Endothelial cell of umbilical vein (primary cell): ENCODE results near the gene DAPL1. TPM values are rescaled to one million over a fixed set of nuclear protein-coding genes. Genes with fewer than 3 reads are reported as not detected.

Experiments used
- BruUV-seq: library from RNA; stranded (reverse); fragments of 400-500 nt; replicated peaks from 2 replicates; lab custom pipeline; 2021; lab: Mats Ljungman, UMichigan
- CTCF ChIA-PET: fragments of 300-600, 350-600 bp; sonication (Branson Sonifier 250); formaldehyde crosslinking; loops from one replicate; lab custom pipeline; 2021; ENCODE audit warnings: antibody characterized with exemption, inconsistent platforms; lab: Charles Lee
- POLR2A ChIA-PET: fragments of 300-600, 350-600 bp; sonication (Branson Sonifier 250); formaldehyde crosslinking; loops from one replicate; lab custom pipeline; 2021; ENCODE audit warnings: antibody characterized with exemption, inconsistent platforms; lab: Charles Lee
- DNase-seq: peaks from one replicate; pipeline ENCODE4 v3.0.0-alpha.2; 2011; ENCODE audit warnings: low read depth, low spot score
- FAIRE-seq: peaks from 2 replicates; lab custom pipeline; 2011; peaks lifted over from hg19 to GRCh38; lab: Jason Lieb, UNC
- H2AFZ ChIP-seq: 2 replicates; pipeline ENCODE4 v1.6.0; 2012; ENCODE audit warnings: low read depth, low read length, control low read depth, inconsistent platforms
- H3K27ac ChIP-seq: 2 replicates; pipeline ENCODE4 v1.5.1; 2011; ENCODE audit warnings: low read depth, mild to moderate bottlenecking, control low read depth, low read length, moderate library complexity; ENCODE audit not compliant: insufficient read depth
- H3K27me3 ChIP-seq, 2 experiments: 2 replicates each; pipeline versions ENCODE4 v1.6.0 to v1.6.1; 2011; ENCODE audit warnings: low read length in 2 of 2, mixed read lengths in 1 of 2; ENCODE audit not compliant: control insufficient read depth in 2 of 2, insufficient read depth in 2 of 2
- H3K36me3 ChIP-seq, 2 experiments: 2 replicates in 1 of 2; 3 replicates in 1 of 2; pipeline ENCODE4 v1.5.1; 2011; ENCODE audit warnings: low read length in 2 of 2, mild to moderate bottlenecking in 1 of 2, moderate library complexity in 1 of 2; ENCODE audit not compliant: control insufficient read depth in 2 of 2, insufficient read depth in 2 of 2; ENCODE audit errors: extremely low read depth in 1 of 2
- H3K4me1 ChIP-seq: 3 replicates; pipeline ENCODE4 v1.5.1; 2011; ENCODE audit warnings: mild to moderate bottlenecking, low read length; ENCODE audit not compliant: control insufficient read depth, insufficient read depth; ENCODE audit errors: extremely low read depth
- H3K4me2 ChIP-seq: 2 replicates; pipeline ENCODE4 v1.6.1; 2011; ENCODE audit warnings: low read length, control low read depth, mixed read lengths; ENCODE audit not compliant: insufficient read depth
- H3K4me3 ChIP-seq, 3 experiments: fragments of 200-600 bp in 1 of 3; sonication (generic), shearing (Covaris generic) in 1 of 3; replicated peaks in 1 of 3; 2 replicates each; pipeline ENCODE4 v1.5.1; 2011 to 2016; ENCODE audit warnings: control low read depth in 3 of 3, low read length in 3 of 3, mild to moderate bottlenecking in 2 of 3, inconsistent platforms in 1 of 3, low read depth in 1 of 3, moderate library complexity in 1 of 3; ENCODE audit not compliant: insufficient read depth in 1 of 3
- H3K79me2 ChIP-seq: 2 replicates; pipeline ENCODE4 v1.6.0; 2012; ENCODE audit warnings: low read length, inconsistent platforms; ENCODE audit not compliant: control insufficient read depth, insufficient read depth
- H3K9ac ChIP-seq: replicated peaks from 2 replicates; pipeline ENCODE3; 2011; ENCODE audit warnings: low read length, control low read depth; ENCODE audit not compliant: insufficient read depth; ENCODE audit errors: extremely low read depth
- H3K9me1 ChIP-seq: replicated peaks from 3 replicates; pipeline ENCODE4 v1.6.0; 2011; ENCODE audit warnings: mild to moderate bottlenecking, low read length; ENCODE audit not compliant: control insufficient read depth, insufficient read depth; ENCODE audit errors: extremely low read depth
- H3K9me3 ChIP-seq: replicated peaks from 2 replicates; pipeline ENCODE4 v1.5.1; 2012; ENCODE audit warnings: low read length, inconsistent platforms; ENCODE audit not compliant: control insufficient read depth, insufficient read depth
- H4K20me1 ChIP-seq: replicated peaks from 2 replicates; pipeline ENCODE3; 2011; ENCODE audit warnings: mild to moderate bottlenecking, low read length; ENCODE audit not compliant: control insufficient read depth, insufficient read depth; ENCODE audit errors: extremely low read depth
- CTCF ChIP-seq, 2 donors: IDR thresholded peaks; 1 replicate in 1 of 2; 2 replicates in 1 of 2; pipeline ENCODE4 v1.5.1; 2011; ENCODE audit warnings: low read length in 2 of 2, mild to moderate bottlenecking in 2 of 2, moderate library complexity in 2 of 2, control low read depth in 1 of 2, inconsistent platforms in 1 of 2, low read depth in 1 of 2; ENCODE audit not compliant: insufficient read depth in 1 of 2; ENCODE audit errors: extremely low read depth in 1 of 2
- EZH2 ChIP-seq: IDR thresholded peaks from 2 replicates; pipeline ENCODE4 v1.6.1; 2012; ENCODE audit warnings: borderline replicate concordance, low read depth, mild to moderate bottlenecking, moderate library complexity, low read length, inconsistent platforms; ENCODE audit not compliant: severe bottlenecking
- FOS ChIP-seq: IDR thresholded peaks from 2 replicates; pipeline ENCODE4 v1.6.1; 2011; ENCODE audit warnings: mild to moderate bottlenecking, low read length, moderate library complexity, borderline replicate concordance; ENCODE audit not compliant: insufficient read depth
- GATA2 ChIP-seq: IDR thresholded peaks from 2 replicates; pipeline ENCODE4 v1.7.0; 2011; ENCODE audit warnings: low read depth, mild to moderate bottlenecking, moderate library complexity, mixed read lengths, low read length; ENCODE audit not compliant: insufficient read length, insufficient read depth
- JUN ChIP-seq: IDR thresholded peaks from 2 replicates; pipeline ENCODE4 v1.6.1; 2011; ENCODE audit warnings: borderline replicate concordance, low read depth; ENCODE audit not compliant: insufficient read length, insufficient read depth
- MAX ChIP-seq: IDR thresholded peaks from 2 replicates; pipeline ENCODE4 v1.6.1; 2011; ENCODE audit not compliant: insufficient read depth, insufficient read length
- MYC ChIP-seq: IDR thresholded peaks from one replicate; pipeline ENCODE4 v1.6.1; 2011; ENCODE audit warnings: mild to moderate bottlenecking, low read depth, low read length
- POLR2A ChIP-seq: IDR thresholded peaks from 2 replicates; pipeline ENCODE4 v1.6.1; 2012; ENCODE audit warnings: low read depth, mild to moderate bottlenecking, control low read depth, low read length
- POLR2AphosphoS5 ChIP-seq: IDR thresholded peaks from 2 replicates; pipeline ENCODE4 v1.6.1; 2012; ENCODE audit warnings: low read depth, mild to moderate bottlenecking, control low read depth, low read length, moderate library complexity; ENCODE audit not compliant: insufficient read depth
- dilution Hi-C: fragments of 300-500 bp; cut with MboI; formaldehyde crosslinking; loops from one replicate; pipeline ENCODE4 v1.15.0; 2019; ENCODE audit warnings: low sequenced_read_pairs; ENCODE audit not compliant: extremely low pct_ligation_motif_present
- intact Hi-C: fragments of 100-400 bp; cut with micrococcal nuclease; formaldehyde crosslinking; loops from one replicate; pipeline ENCODE4 v1.10.0; 2022
- polyA plus RNA-seq, 4 experiments: library from polyadenylated mRNA; depleted of rRNA in 3 of 4; stranded (reverse) in 3 of 4; unstranded in 1 of 4; fragments of >200 nt; gene quantifications; 2 replicates each; pipeline versions ENCODE4 v1.2.1 to v1.2.3, GENCODE V29; 2011 to 2012; ENCODE audit warnings: missing spikeins in 1 of 4
- total RNA-seq: library from RNA; stranded (reverse); gene quantifications from 2 replicates; pipeline ENCODE4 v1.2.3, GENCODE V29; 2021

The DAPL1 gene
- total and polyA plus RNA-seq, 2 donors (not counting 3 experiments of a cell fraction or from before 2014, with no cell fraction given) = not detected

GRCh38 chr2:158828378-158829164, 33.5 kb downstream of the DAPL1 start:
- CTCF ChIA-PET = no interaction called here
- peak; percentile 28 for FAIRE-seq
- no peaks in the 10 kb centered on the region for H4K20me1 ChIP-seq
- no peak overlapping the region for H3K9ac ChIP-seq
- H3K36me3 ChIP-seq = no peaks in the 10 kb centered on the region
- no peak overlapping the region for H3K4me2 ChIP-seq
- intact Hi-C loops (no loop called here), dilution Hi-C loops (no loop called here)
- peaks cover 0 to 2% of the 10 kb centered on the region in 2 experiments for H3K27me3 ChIP-seq
- no peak overlapping the region for H3K27ac ChIP-seq
- no peaks in the 10 kb centered on the region for H3K9me3 ChIP-seq
- no peak overlapping the region for H2AFZ ChIP-seq
- H3K4me3 ChIP-seq = no peak overlapping the region
- POLR2A ChIA-PET = no interaction called here
- H3K4me1 ChIP-seq = no peaks in the 10 kb centered on the region
- H3K79me2 ChIP-seq = no peaks in the 10 kb centered on the region
- no peaks in the 10 kb centered on the region for H3K9me1 ChIP-seq
- TF ChIP-seq CTCF (IDR thresholded peaks at IDR 0.05; ENCODE audit: extremely low read depth in 1 of 2, insufficient read depth in 1 of 2, low read depth in 1 of 2, low read length in 2 of 2) = no peak
- TF ChIP-seq JUN = no peak
- TF ChIP-seq POLR2A = no peak
- no peak for TF ChIP-seq FOS
- TF ChIP-seq MYC = no peak
- no peak for TF ChIP-seq POLR2AphosphoS5
- TF ChIP-seq EZH2 = no peak
- TF ChIP-seq MAX = no peak
- TF ChIP-seq GATA2 = no peak
- no TSS peak for BruUV-seq
- DNase-seq = peak; percentile 11
